Muscle layer of duodenum (tissue), 2 donors: ENCODE measurements around the gene TBC1D14.

Source experiments
- H3K27ac ChIP-seq: one replicate; pipeline ENCODE4 v1.7.0; 2013; ENCODE audit warnings: mild to moderate bottlenecking, low read length
- H3K27me3 ChIP-seq: one replicate; pipeline ENCODE4 v1.7.0; 2013; ENCODE audit warnings: low read depth, mild to moderate bottlenecking, control low read depth, low read length
- H3K36me3 ChIP-seq, 2 donors: one replicate each; pipeline ENCODE4 v1.7.0; 2013; ENCODE audit warnings: low read length in 2 of 2, control low read depth in 1 of 2, mild to moderate bottlenecking in 1 of 2; ENCODE audit not compliant: insufficient read depth in 2 of 2, control insufficient read depth in 1 of 2
- H3K4me1 ChIP-seq, 2 donors: one replicate each; pipeline ENCODE4 v1.7.0; 2013; ENCODE audit warnings: low read length in 2 of 2, mild to moderate bottlenecking in 2 of 2, control low read depth in 1 of 2, moderate library complexity in 1 of 2; ENCODE audit not compliant: insufficient read depth in 2 of 2, control insufficient read depth in 1 of 2
- H3K4me3 ChIP-seq, 2 donors: one replicate each; pipeline ENCODE4 v1.7.0; 2013; ENCODE audit warnings: low read length in 2 of 2, low read depth in 1 of 2, mild to moderate bottlenecking in 1 of 2
- H3K9me3 ChIP-seq, 2 donors: one replicate each; pipeline ENCODE4 v1.7.0; 2013; ENCODE audit warnings: low read length in 2 of 2, control low read depth in 1 of 2, mild to moderate bottlenecking in 1 of 2; ENCODE audit not compliant: control insufficient read depth in 1 of 2
- donor health status: healthy.

Gene TBC1D14

DNA sequence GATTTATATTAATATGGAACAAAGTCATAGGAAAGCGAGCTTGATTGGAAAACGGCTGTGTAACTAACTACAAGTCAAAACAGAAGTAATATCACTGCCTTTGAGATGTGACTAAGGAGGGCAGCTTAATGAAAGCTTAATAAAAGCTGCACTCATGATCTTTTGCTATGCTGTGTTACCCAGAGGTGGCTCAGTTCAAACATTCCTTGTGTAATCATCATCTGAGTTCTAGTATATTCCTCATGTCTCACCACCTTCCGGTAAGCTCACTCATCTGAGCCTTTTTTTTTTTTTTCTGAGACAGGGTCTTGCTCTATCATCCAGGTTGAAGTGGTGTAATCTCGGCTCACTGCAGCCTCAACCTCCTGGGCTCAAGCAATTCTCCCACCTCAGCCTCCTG lies 153.2 kb downstream of the TBC1D14 start:
- H3K4me3 ChIP-seq: no peak overlapping the region
- peaks cover 36 to 37% of the 10 kb centered on the region in 2 donors for H3K36me3 ChIP-seq
- H3K9me3 ChIP-seq: no peaks in the 10 kb centered on the region
- no peaks in the 10 kb centered on the region for H3K27me3 ChIP-seq
- H3K4me1 ChIP-seq: peaks cover 10 to 18% of the 10 kb centered on the region in 2 donors
- no peak overlapping the region for H3K27ac ChIP-seq

DNA sequence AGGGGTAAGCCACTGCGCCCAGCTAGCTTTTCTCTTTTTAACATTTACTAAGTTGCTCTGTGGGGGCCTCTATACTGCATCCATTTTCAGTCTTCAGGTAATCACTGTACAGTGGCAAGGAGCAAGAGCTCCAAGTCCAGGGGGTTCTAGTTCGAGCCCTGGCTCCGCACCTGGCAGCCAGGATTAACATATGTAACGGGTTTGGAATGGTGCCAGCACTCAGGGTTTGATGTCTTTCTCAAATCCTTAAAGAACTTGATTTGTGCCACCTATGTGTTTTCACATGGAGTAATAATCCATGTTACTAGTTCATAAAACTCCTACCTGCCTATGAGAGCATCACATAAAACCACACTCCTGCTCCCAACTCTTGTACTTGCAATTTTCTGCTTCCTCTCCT lies 153.7 kb downstream of the TBC1D14 start:
- Histone ChIP-seq H3K27me3 (no peaks in the 10 kb centered on the region), H3K4me3 (no peak overlapping the region), H3K9me3 (no peaks in the 10 kb centered on the region), H3K36me3 (peaks cover 36 to 37% of the 10 kb centered on the region in 2 donors), H3K4me1 (peaks cover 10 to 18% of the 10 kb centered on the region in 2 donors), H3K27ac (no peak overlapping the region)

DNA sequence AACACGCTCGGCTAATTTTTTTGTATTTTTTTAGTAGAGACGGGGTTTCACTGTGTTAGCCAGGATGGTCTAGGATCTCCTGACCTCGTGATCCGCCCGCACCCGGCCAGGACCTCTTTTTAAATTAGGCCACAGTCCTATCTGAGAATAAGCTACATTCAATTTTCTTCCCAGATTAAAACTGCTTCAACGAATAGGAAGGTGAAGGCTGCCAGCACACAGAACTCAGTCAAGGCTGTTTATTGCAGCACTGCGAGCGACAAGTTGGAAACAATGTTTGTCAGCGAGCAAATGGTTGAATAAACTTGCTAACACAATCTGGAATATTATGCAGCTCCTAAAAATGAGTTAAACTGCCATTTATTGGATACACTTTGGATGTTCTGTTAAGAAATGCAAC lies 156.4 kb downstream of the TBC1D14 start:
- Histone ChIP-seq H3K4me1 (peaks cover 10 to 24% of the 10 kb centered on the region in 2 donors), H3K9me3 (no peaks in the 10 kb centered on the region), H3K36me3 (peaks cover 19 to 21% of the 10 kb centered on the region in 2 donors), H3K27ac (no peak overlapping the region), H3K4me3 (no peak overlapping the region), H3K27me3 (no peaks in the 10 kb centered on the region)

DNA sequence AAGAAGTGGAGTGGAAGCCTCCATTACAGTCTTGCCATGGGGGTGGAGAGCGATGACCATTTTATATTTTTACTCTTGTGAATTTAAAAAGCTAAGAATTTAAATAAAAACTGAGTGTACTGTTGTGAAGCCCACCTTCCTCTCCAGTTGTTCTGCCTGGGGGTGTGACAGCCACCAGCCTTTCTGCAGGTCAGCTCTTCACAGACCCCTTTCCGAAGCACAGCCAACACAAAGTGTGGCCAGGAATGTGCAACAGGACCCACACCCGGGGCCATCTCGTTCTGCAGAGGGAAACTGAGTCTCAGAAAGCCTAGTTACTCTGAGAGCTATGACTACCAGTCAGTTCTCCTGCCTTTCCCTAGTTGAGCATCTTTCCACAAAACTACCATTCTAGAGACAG lies 156.9 kb downstream of the TBC1D14 start:
- Histone ChIP-seq H3K36me3 (peaks cover 14 to 17% of the 10 kb centered on the region in 2 donors), H3K27ac (peak overlapping the region; percentile 77), H3K4me3 (peak overlapping the region; percentile 79 to 92), H3K27me3 (no peaks in the 10 kb centered on the region), H3K9me3 (no peaks in the 10 kb centered on the region), H3K4me1 (peaks cover 10 to 24% of the 10 kb centered on the region in 2 donors)

DNA sequence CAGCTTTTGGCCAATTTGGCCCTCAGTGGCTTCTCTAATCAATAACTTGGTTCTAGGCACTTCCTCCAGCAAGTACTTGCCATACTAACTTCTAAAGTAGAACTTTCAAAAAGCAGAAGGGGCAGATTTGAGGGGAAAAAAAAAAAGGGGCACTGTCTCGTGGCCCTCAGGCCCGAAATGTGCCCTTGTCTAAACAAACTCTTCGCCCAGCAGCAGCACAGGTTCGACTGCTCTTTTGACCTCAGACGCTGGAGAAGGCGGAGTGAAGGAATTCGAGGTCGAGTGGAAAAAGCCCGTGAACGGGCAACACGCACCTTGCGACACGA lies 157.5 kb downstream of the TBC1D14 start:
- Histone ChIP-seq H3K9me3 (no peaks in the 10 kb centered on the region), H3K4me1 (peaks cover 10 to 24% of the 10 kb centered on the region in 2 donors), H3K27ac (peak overlapping the region; percentile 77), H3K36me3 (peaks cover 9 to 11% of the 10 kb centered on the region in 2 donors), H3K4me3 (peak overlapping the region; percentile 79 to 92), H3K27me3 (no peaks in the 10 kb centered on the region)

DNA sequence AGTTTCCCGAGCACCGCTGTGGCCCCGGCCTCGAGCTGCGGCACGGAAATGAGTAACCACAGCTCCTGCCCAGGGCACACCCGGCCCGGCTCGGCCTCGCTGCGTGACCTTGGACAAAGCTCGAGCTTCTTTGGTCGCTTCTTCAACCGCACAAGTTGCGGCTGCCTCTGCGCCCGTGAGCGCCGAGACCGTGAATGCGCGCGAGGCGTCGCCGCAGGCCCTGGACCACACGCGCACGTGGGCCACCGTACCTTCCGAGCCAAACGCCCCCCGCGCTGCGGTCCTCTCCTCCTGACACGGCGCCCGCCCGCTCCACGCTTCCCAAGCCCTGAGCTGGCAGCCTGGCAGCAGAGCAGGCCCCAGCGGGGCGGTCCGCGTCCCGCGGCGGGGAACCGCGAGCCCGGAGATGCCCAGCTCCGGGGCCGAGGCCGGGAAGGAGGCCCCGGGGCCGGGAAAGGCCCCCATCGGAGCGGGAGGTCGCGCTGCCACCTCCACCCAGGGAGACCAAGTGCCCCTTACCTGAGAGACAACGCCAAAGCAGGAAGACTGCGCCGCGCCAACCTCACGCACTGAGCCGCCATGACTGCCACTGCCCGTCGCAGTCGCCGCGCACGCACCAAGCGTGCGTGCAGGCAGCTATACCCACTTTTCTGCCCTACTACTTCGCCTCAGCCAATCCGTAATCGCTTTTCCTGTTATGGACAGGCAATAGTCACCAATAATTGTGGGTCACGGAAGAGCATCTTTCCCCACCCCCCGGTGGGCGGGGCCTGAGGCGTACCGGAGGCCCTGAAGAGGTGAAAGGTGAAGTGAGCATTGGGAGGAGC lies 158.0 kb downstream of the TBC1D14 start, which contains the start of gene GRPEL1:
Gene GRPEL1 (minus strand): TSS at position 613 of the 827 bp plus-strand sequence. CDS start 32 bp downstream, at position 581.
- Histone ChIP-seq H3K36me3 (peaks cover 9% of the 10 kb centered on the region in 2 donors), H3K4me3 (peak within 1 kb of the TSS; percentile 79 to 92), H3K27ac (peak within 1 kb of the TSS; percentile 83), H3K27me3 (no peaks in the 10 kb centered on the region), H3K4me1 (peaks cover 10 to 24% of the 10 kb centered on the region in 2 donors), H3K9me3 (no peaks in the 10 kb centered on the region)

DNA sequence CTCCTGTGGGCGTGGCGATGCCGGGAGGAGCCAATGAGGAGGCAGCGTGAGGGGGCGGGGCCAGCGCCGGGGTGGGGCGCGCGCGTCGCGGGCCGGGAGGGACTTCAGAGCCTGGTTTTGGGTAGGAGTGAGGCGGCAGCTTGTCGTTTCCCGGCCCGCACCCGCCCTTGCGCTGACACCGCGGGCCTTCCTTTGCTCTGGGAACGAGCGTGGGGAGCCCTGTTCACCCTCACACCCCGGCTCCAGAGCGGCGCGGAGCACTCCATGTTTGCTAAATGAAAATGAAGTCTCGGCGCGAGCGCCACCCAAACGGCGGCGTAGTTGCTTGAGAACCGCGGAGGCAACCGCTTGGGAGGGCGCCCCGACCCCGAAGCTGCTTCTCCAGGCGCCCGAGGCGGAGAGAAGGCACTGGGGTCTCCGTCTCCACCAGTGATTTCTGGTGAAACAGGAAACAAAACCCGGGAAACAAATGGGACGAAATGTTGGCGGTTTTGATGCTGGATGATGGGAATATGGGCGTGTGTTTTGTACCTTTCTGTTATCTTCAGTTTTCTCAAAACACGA lies 158.7 kb downstream of the TBC1D14 start:
- H3K4me3 ChIP-seq: peak overlapping the region; percentile 79 to 92
- H3K27ac ChIP-seq: peak overlapping the region; percentile 83
- H3K4me1 ChIP-seq: peaks cover 10 to 24% of the 10 kb centered on the region in 2 donors
- no peaks in the 10 kb centered on the region for H3K9me3 ChIP-seq
- H3K36me3 ChIP-seq: peaks cover 5 to 7% of the 10 kb centered on the region in 2 donors
- H3K27me3 ChIP-seq: no peaks in the 10 kb centered on the region

DNA sequence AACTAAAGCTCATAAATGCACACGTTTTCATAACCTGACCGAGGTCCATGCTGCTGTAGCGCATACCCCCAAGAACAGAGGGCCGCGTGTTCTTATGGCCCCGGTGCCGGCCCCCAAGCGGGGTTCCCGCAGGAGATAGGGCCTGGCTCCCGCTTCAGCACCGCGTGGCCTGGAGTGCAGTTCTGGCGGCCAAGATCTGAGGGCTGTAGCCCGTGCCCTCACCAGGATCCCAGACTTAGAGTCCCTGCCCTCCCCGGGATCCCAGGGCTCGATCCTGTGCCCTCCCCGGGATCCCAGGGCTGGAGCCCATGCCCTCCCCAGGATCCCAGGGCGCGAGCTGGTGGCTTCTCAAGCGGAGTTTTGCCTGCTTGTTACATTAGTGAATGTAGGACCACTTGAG lies 159.3 kb downstream of the TBC1D14 start:
- Histone ChIP-seq H3K27me3 (no peaks in the 10 kb centered on the region), H3K27ac (peak overlapping the region; percentile 83)

DNA sequence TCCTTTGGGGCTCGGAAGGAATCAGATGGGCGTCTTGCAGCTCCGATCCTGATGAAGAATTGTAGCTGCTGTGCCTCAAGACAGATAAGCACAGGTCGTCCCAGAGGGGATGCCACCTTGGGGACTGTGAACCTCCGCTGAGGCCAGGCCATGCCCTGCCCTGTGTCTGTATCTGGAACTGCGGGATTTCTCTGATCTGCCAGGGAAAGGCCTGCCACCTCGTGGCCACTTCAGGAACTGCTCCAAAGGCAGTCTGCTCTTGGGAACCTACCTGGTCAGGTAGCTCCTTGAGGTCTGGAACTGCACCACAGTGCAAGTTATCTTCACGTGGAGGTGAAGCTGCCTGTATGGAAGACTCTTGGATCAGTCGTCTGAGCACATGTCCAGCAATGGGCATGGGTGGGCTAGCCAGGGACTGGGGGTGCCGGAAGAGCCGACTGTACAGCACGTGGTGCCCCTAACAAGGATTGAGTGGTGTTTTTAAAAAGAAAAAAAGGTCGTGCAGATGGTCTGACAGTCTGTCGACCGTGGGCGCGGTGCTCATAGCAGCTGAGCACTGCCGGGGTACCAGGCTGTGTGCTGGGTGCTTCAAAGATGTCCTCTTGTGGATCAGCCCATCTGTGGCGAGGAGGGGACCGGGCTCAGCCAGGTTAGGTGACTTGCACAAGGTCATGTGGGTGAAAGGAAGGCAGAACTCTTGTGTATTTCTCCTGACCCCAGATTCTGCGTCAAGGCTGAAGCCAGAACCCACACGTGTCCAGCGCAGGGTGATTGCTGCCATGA lies 161.3 kb downstream of the TBC1D14 start:
- H3K27me3 ChIP-seq: no peaks in the 10 kb centered on the region
- H3K4me3 ChIP-seq: no peak overlapping the region
- peaks cover 10 to 21% of the 10 kb centered on the region in 2 donors for H3K4me1 ChIP-seq
- no peak overlapping the region for H3K27ac ChIP-seq
- no peaks in the 10 kb centered on the region for H3K9me3 ChIP-seq
- H3K36me3 ChIP-seq: no peaks in the 10 kb centered on the region

More for the DNA sequence above, 159.3 kb downstream of the TBC1D14 start:
- Histone ChIP-seq H3K4me3 (peak overlapping the region; percentile 79 to 92), H3K36me3 (peaks cover under 1 to 2% of the 10 kb centered on the region in 2 donors), H3K4me1 (peaks cover 10 to 24% of the 10 kb centered on the region in 2 donors), H3K9me3 (no peaks in the 10 kb centered on the region)

DNA sequence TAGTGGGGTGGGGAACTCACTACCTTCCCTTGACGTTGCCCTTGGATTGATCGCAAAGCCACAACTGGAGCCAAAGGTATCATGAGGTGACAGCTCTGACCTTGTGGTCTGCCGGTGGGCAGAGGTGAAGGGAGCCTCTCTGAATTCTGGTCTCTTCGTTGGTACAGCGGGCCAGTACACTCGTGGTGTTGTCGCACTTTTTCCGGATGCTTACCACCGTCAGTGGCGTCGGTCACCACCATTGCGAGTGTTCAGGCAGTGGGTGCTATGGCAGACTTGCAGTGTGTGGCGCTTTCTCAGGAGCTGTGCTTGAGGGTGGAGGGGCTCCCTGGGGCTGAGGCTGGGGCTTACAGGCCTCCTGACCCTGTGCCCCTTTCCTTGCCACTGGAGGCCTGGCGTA lies 163.4 kb downstream of the TBC1D14 start:
- Histone ChIP-seq H3K27me3 (no peaks in the 10 kb centered on the region), H3K36me3 (no peaks in the 10 kb centered on the region), H3K9me3 (no peaks in the 10 kb centered on the region), H3K4me3 (no peak overlapping the region), H3K27ac (no peak overlapping the region), H3K4me1 (peaks cover 0 to 6% of the 10 kb centered on the region in 2 donors)
